ENCODE results near the gene KYNU. TPM values are rescaled to one million over a fixed set of nuclear protein-coding genes. Genes with fewer than 3 reads are reported as not detected.
"Not testable (repeated sequence)": the region's sequence is repeated elsewhere in the genome, so short reads cannot be mapped to it uniquely, and the experiment has no call there.

KYNU gene
- total RNA-seq, 2 experiments from 2014 or later = 0.20 TPM; not detected in 1

DNA sequence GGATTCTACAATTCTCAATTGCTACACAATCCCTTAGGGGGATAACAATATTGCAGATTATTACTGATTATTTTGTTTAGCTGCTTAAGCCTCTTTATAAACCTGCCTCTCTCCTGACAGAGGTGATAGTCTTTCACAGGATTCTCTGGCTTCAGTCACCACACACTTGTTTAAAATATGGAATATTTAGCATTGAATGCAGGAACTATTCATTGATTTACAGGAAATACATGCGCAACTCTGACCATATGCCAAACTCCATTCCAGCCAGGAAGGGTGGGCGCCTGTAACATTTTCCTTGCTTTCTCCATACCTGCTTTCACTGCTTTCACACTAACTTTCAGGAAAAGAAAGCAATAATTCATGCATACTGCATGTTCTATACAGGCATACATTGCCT, 207.0 kb downstream of the KYNU start:
- Mint-ChIP-seq H3K9me3 (peaks cover 3% of the 10 kb centered on the region), H3K27me3 (no peaks in the 10 kb centered on the region), H3K27ac (no peak overlapping the region), H3K4me1 (peaks cover 14% of the 10 kb centered on the region), H3K36me3 (no peaks in the 10 kb centered on the region), H3K4me3 (no peak overlapping the region)
- DNase-seq = no peak

DNA sequence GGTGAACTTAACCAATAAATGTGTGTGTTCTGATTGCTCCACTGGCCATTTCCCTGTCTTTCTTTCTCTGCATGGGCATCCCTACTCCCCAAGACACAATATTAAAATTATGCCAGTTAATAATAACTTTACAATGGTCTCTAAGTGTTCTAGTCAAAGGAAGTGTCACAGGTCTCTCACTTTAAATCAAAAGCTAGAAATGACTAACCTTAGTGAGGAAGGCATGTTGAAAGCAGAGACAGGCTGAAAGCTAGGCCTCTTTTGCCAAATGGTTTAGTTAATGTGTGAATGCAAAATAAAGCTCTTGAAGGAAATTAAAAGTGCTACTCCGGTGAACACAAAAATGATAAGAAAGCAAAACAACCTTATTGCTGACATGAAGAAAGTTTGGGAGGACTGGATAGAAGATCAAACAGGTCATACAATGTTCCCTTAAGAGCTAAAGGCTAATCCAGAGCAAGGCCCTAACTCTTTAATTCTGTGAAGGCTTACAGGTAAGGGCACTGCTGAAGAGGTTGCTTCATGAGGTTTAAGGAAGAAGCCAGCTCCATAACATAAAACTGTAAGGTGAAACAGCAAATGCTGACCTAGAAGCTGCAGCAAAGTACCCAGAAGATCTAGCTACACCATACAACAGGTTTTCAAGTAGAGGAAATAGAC, 207.8 kb downstream of the KYNU start:
- Mint-ChIP-seq H3K27me3 (no peaks in the 10 kb centered on the region), H3K4me1 (peaks cover 14% of the 10 kb centered on the region), H3K36me3 (no peaks in the 10 kb centered on the region), H3K27ac (peak overlapping the region; percentile 54), H3K4me3 (no peak overlapping the region), H3K9me3 (peaks cover 3% of the 10 kb centered on the region)
- no peak for DNase-seq

DNA sequence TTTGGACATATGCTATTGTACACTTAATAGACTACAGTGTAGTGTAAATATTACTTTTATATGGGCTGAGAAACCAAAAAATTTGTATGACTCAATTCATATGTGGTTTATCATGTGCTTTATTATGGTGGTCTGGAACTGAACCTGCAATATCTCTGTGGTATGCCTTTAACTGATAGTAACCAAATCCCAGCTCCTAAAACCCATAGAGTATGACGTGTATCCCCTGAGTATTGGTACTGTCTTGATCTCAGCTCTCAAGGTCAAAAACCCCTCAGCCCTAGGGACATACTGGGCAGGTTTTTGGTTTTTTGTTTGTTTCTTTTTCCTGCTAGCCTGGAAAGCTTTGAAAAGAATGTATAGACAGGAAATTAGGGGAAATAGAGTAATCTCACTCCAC, 209.6 kb downstream of the KYNU start:
- no peaks in the 10 kb centered on the region for H3K36me3 Mint-ChIP-seq
- H3K9me3 Mint-ChIP-seq = peaks cover 2% of the 10 kb centered on the region
- peaks cover 14% of the 10 kb centered on the region for H3K4me1 Mint-ChIP-seq
- no peaks in the 10 kb centered on the region for H3K27me3 Mint-ChIP-seq
- no peak overlapping the region for H3K4me3 Mint-ChIP-seq
- H3K27ac Mint-ChIP-seq = no peak overlapping the region
- DNase-seq = no peak

DNA sequence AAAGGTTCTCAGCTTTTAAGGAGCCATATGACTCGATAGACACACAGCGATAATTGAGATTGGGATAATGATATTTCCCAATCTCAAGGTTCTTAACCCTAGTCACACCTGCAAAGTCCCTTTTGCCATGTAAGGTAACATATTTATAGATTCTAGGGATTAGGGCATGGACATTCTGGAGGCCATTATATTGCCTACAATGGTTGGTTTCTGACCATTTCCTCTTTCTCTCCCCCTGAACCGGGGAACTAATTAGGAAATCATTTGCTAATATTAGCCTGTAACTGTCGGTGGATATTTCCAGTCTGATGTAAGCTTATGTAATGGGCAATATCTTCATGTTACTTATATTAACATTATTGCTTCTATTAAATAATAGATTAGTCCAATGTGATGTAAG, 210.9 kb downstream of the KYNU start:
- Mint-ChIP-seq H3K27ac (no peak overlapping the region), H3K36me3 (no peaks in the 10 kb centered on the region), H3K27me3 (no peaks in the 10 kb centered on the region), H3K4me3 (no peak overlapping the region), H3K4me1 (peaks cover 14% of the 10 kb centered on the region), H3K9me3 (no peaks in the 10 kb centered on the region)
- no peak for DNase-seq

DNA sequence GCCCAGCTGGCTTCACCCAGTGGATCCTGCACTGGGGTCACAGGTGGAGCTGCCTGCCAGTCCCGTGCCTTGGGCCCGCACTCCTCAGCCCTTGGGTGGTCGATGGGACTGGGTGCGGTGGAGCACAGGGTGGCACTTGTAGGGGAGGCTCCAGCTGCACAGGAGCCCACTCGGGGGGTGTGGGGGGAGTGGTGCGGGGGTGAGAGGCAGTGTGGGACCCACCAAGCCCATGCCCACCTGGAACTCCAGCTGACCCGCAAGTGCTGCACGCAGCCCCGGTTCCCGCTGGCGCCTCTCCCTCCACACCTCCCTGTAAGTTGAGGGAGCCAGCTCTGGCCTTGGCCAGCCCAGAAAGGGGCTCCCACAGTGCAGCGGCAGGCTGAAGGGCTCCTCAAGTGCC, 212.1 kb downstream of the KYNU start:
- not testable (repeated sequence) for DNase-seq, H3K9me3 Mint-ChIP-seq, H3K36me3 Mint-ChIP-seq, H3K4me1 Mint-ChIP-seq, H3K27ac Mint-ChIP-seq, H3K4me3 Mint-ChIP-seq, H3K27me3 Mint-ChIP-seq
